HepG2 (cell line): ENCODE measurements around the gene GJA10. TPM values are rescaled to one million over a fixed set of nuclear protein-coding genes. Genes with fewer than 3 reads are reported as not detected.

ENCODE experiments used
- MTA1 ChIP-seq: sonication (generic); formaldehyde crosslinking; IDR thresholded peaks from 2 replicates; pipeline ENCODE4 v1.4.0; 2020; ENCODE audit warnings: missing genetic modification reagents, mild to moderate bottlenecking, borderline replicate concordance
- MTF2 ChIP-seq: sonication (generic); formaldehyde crosslinking; IDR thresholded peaks from 2 replicates; pipeline ENCODE4 v1.5.0; 2020; ENCODE audit warnings: missing genetic modification reagents, borderline replicate concordance
- POLR2A ChIP-seq, 2 experiments: IDR thresholded peaks; 2 replicates each; pipeline ENCODE4 v1.6.1; 2011; ENCODE audit warnings: low read depth in 2 of 2, low read length in 2 of 2, mild to moderate bottlenecking in 1 of 2, moderate library complexity in 1 of 2; ENCODE audit not compliant: insufficient read depth in 1 of 2
- ZNF17 ChIP-seq: sonication (generic); formaldehyde crosslinking; IDR thresholded peaks from 2 replicates; pipeline ENCODE4 v1.5.0; 2020; ENCODE audit warnings: mild to moderate bottlenecking, missing genetic modification reagents
- polyA plus RNA-seq, 8 experiments: library from polyadenylated mRNA; depleted of rRNA in 3 of 8; stranded (reverse) in 7 of 8; unstranded in 1 of 8; fragments of >200 nt; fragmentation: Illumina TruSeq in 4 of 8; extraction: Trizol in 4 of 8; gene quantifications; 2 replicates each; pipeline versions ENCODE4 v1.2.1 to v1.2.3, GENCODE V29; 2011 to 2016; ENCODE audit warnings: low read depth in 4 of 8, missing spikeins in 1 of 8, mixed read lengths in 1 of 8; ENCODE audit not compliant: insufficient read depth in 1 of 8
- total RNA-seq, 5 experiments: library from RNA; depleted of rRNA; stranded (reverse); fragments of >200 nt; fragmentation: Illumina TruSeq; extraction: Trizol; gene quantifications; 2 replicates each; pipeline ENCODE4 v1.2.3, GENCODE V29; 2016; ENCODE audit warnings: low read depth in 1 of 5
- TF ChIP-seq, protein P1 (sequence below): sonication (generic); formaldehyde crosslinking; IDR thresholded peaks from 2 replicates; pipeline ENCODE4 v1.5.0; 2020; ENCODE audit warnings: mild to moderate bottlenecking, missing genetic modification reagents, borderline replicate concordance
- TF ChIP-seq, protein P2 (sequence below): sonication (generic); formaldehyde crosslinking; IDR thresholded peaks from 2 replicates; pipeline ENCODE4 v1.5.1; 2020; ENCODE audit warnings: missing genetic modification reagents, mild to moderate bottlenecking, borderline replicate concordance

GJA10 gene
- total and polyA plus RNA-seq, 2 of the 13 experiments (the other 11 are each of a cell fraction or from before 2014, with no cell fraction given), result not detected

DNA sequence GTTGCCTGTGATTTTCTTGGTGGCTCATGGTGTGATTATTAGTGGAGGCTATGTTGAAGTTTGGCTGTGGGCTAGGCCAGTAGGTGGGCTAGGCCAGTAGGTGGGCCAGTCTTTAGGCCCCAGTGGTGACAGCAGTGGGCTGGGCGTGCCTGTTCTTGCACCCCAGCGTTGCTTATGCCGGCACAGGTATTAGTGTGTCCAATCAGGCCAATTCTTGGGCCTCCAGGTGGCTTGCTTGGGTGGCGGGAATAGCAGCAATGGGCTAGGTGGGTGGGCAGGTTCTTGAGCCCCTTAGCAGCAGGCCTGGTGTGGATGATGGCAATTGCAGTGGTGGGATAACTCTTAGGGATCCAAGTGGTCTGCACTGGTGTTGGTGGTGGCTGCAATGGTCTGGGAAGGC is 22.9 kb downstream of the GJA10 start (continued):
- TF ChIP-seq, protein P1, sequence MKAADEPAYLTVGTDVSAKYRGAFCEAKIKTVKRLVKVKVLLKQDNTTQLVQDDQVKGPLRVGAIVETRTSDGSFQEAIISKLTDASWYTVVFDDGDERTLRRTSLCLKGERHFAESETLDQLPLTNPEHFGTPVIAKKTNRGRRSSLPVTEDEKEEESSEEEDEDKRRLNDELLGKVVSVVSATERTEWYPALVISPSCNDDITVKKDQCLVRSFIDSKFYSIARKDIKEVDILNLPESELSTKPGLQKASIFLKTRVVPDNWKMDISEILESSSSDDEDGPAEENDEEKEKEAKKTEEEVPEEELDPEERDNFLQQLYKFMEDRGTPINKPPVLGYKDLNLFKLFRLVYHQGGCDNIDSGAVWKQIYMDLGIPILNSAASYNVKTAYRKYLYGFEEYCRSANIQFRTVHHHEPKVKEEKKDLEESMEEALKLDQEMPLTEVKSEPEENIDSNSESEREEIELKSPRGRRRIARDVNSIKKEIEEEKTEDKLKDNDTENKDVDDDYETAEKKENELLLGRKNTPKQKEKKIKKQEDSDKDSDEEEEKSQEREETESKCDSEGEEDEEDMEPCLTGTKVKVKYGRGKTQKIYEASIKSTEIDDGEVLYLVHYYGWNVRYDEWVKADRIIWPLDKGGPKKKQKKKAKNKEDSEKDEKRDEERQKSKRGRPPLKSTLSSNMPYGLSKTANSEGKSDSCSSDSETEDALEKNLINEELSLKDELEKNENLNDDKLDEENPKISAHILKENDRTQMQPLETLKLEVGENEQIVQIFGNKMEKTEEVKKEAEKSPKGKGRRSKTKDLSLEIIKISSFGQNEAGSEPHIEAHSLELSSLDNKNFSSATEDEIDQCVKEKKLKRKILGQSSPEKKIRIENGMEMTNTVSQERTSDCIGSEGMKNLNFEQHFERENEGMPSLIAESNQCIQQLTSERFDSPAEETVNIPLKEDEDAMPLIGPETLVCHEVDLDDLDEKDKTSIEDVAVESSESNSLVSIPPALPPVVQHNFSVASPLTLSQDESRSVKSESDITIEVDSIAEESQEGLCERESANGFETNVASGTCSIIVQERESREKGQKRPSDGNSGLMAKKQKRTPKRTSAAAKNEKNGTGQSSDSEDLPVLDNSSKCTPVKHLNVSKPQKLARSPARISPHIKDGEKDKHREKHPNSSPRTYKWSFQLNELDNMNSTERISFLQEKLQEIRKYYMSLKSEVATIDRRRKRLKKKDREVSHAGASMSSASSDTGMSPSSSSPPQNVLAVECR (CRISPR knock-in tag), result no peak
- TF ChIP-seq MTA1 (no peak), MTF2 (CRISPR knock-in tag) (no peak), POLR2A (IDR thresholded peaks at IDR 0.05; ENCODE audit: insufficient read depth in 1 of 2, low read depth in 2 of 2, low read length in 2 of 2) (no peak), ZNF17 (CRISPR knock-in tag) (no peak)
- TF ChIP-seq, protein P2, sequence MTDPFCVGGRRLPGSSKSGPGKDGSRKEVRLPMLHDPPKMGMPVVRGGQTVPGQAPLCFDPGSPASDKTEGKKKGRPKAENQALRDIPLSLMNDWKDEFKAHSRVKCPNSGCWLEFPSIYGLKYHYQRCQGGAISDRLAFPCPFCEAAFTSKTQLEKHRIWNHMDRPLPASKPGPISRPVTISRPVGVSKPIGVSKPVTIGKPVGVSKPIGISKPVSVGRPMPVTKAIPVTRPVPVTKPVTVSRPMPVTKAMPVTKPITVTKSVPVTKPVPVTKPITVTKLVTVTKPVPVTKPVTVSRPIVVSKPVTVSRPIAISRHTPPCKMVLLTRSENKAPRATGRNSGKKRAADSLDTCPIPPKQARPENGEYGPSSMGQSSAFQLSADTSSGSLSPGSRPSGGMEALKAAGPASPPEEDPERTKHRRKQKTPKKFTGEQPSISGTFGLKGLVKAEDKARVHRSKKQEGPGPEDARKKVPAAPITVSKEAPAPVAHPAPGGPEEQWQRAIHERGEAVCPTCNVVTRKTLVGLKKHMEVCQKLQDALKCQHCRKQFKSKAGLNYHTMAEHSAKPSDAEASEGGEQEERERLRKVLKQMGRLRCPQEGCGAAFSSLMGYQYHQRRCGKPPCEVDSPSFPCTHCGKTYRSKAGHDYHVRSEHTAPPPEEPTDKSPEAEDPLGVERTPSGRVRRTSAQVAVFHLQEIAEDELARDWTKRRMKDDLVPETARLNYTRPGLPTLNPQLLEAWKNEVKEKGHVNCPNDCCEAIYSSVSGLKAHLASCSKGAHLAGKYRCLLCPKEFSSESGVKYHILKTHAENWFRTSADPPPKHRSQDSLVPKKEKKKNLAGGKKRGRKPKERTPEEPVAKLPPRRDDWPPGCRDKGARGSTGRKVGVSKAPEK (CRISPR knock-in tag), result no peak
- TF ChIP-seq, all 625 proteins: peak for 0
